Osteoblast (primary cell): Measurements from ENCODE around the gene RANBP3L. TPM values are rescaled to one million over a fixed set of nuclear protein-coding genes. Genes with fewer than 3 reads are reported as not detected.

Experiments
- DNase-seq: peaks from one replicate; pipeline ENCODE4 v3.0.0; 2011; ENCODE audit warnings: low spot score, mixed read lengths; ENCODE audit not compliant: insufficient read length; ENCODE audit errors: missing footprints
- H2AFZ ChIP-seq: 2 replicates; pipeline ENCODE4 v1.6.0; 2011; ENCODE audit warnings: mild to moderate bottlenecking, low read length
- H3K27ac ChIP-seq: 2 replicates; pipeline ENCODE4 v1.5.1; 2011; ENCODE audit warnings: mild to moderate bottlenecking, low read depth, low read length, moderate library complexity
- H3K27me3 ChIP-seq: 2 replicates; pipeline ENCODE4 v1.6.0; 2012; ENCODE audit warnings: mild to moderate bottlenecking, control low read depth, inconsistent platforms, low read length, moderate library complexity; ENCODE audit not compliant: insufficient read depth
- H3K36me3 ChIP-seq: 2 replicates; pipeline ENCODE4 v1.5.1; 2011; ENCODE audit warnings: mild to moderate bottlenecking, low read length, control low read depth, moderate library complexity; ENCODE audit not compliant: insufficient read depth
- H3K4me1 ChIP-seq: 2 replicates; pipeline ENCODE4 v1.5.1; 2011; ENCODE audit warnings: mild to moderate bottlenecking, low read length, control low read depth, moderate library complexity; ENCODE audit not compliant: insufficient read depth
- H3K4me2 ChIP-seq: 2 replicates; pipeline ENCODE4 v1.6.0; 2011; ENCODE audit warnings: mild to moderate bottlenecking, low read length; ENCODE audit not compliant: insufficient read depth
- H3K4me3 ChIP-seq: fragments of 200-600 bp; sonication (generic); 3 replicates; pipeline ENCODE4 v1.5.1; 2012; ENCODE audit warnings: mild to moderate bottlenecking, low read length, inconsistent platforms; ENCODE audit not compliant: insufficient read depth
- H3K79me2 ChIP-seq: 2 replicates; pipeline ENCODE4 v1.6.0; 2012; ENCODE audit warnings: mild to moderate bottlenecking, low read length, control low read depth, inconsistent platforms; ENCODE audit not compliant: insufficient read depth
- H3K9me3 ChIP-seq: 2 replicates; pipeline ENCODE4 v1.5.1; 2011; ENCODE audit warnings: low read depth, low read length, control low read depth
- H4K20me1 ChIP-seq: 2 replicates; pipeline ENCODE4 v1.6.0; 2012; ENCODE audit warnings: mild to moderate bottlenecking, low read length, control low read depth; ENCODE audit not compliant: insufficient read depth
- CTCF ChIP-seq: IDR thresholded peaks from 2 replicates; pipeline ENCODE4 v1.5.1; 2011; ENCODE audit warnings: mild to moderate bottlenecking, low read depth, low read length, moderate library complexity; ENCODE audit errors: extremely low read depth
- total RNA-seq: library from RNA; depleted of rRNA; stranded (reverse); fragments of >200 nt; gene quantifications from 2 replicates; pipeline ENCODE4 v1.2.3, GENCODE V29; 2012

The RANBP3L gene
- total RNA-seq, 1 donor = 1.8 TPM

GRCh38 chr5:36273809-36274526 is 27.7 kb downstream of the RANBP3L start:
- H3K4me3 ChIP-seq = no peak overlapping the region
- no peaks in the 10 kb centered on the region for H4K20me1 ChIP-seq
- H3K27me3 ChIP-seq = no peaks in the 10 kb centered on the region
- H3K4me1 ChIP-seq = peaks cover 12% of the 10 kb centered on the region
- no peaks in the 10 kb centered on the region for H3K36me3 ChIP-seq
- no peak overlapping the region for H3K4me2 ChIP-seq
- H3K79me2 ChIP-seq = no peaks in the 10 kb centered on the region
- no peak overlapping the region for H2AFZ ChIP-seq
- DNase-seq = no peak
- no peaks in the 10 kb centered on the region for H3K9me3 ChIP-seq
- TF ChIP-seq CTCF = no peak
- H3K27ac ChIP-seq = no peak overlapping the region

DNA sequence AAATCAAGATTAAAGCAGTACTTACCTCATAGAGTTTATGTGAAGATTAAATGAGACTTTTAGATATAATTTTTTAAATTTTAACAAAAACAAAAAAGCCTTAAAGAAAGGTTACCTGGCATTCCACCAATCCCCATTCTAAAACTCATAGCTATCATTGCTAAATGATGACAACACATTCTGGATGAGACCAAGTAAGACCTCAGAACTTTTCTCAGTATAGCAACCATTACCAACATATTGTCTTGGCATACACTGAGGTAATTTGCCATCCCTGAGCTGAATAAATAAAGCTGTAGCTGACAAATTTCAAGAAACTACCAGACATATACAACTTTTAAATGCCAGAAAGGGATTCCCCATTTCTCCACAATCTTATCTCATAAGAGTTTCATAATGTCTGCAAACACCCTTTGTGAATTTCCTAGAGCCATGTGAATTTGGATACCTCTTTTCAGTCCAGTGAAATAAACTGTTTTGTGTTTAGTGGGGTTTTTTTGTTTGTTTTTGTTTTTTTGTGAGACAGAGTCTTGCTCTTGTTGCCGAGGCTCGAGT is 29.5 kb downstream of the RANBP3L start:
- Histone ChIP-seq H3K36me3 (no peaks in the 10 kb centered on the region), H3K9me3 (no peaks in the 10 kb centered on the region), H3K27me3 (no peaks in the 10 kb centered on the region), H2AFZ (no peak overlapping the region), H3K27ac (no peak overlapping the region), H3K4me1 (peaks cover 4% of the 10 kb centered on the region), H3K79me2 (no peaks in the 10 kb centered on the region), H3K4me2 (no peak overlapping the region), H4K20me1 (no peaks in the 10 kb centered on the region), H3K4me3 (no peak overlapping the region)
- no peak for DNase-seq
- no peak for TF ChIP-seq CTCF

DNA sequence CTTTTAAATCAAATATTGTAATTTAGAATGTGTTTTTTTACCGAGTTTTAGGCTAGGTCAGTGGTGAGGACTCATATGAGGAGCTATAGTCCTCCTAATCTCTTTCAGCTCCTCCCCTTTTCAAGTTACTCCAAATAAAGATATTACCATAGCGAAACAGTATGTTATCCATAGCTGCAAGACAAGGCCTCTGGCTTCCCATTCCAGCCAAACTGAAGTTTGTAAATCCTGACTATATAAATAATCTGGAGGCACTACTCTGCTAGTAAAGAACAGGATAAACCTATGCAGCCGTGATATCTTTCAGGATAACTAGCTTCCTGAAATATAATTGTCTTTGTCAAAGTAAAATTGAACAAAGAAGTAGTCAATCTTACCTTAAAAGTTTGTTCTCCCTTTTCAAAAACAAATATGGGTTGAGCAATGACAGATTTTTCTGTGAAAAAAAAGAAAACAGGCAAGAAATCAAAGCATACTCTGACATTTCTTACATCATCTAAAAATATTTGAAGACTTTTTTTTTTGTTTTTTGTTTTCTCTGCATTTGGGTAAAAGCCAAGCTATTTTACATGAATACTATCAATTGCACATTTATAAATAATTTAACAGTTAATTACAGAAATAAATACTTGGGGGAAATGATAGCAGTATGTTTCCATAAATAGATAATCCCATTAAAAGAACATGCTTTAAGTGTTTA is 30.7 kb downstream of the RANBP3L start:
- peaks cover 4% of the 10 kb centered on the region for H3K4me1 ChIP-seq
- no peak for TF ChIP-seq CTCF
- no peak overlapping the region for H3K4me2 ChIP-seq
- no peak overlapping the region for H2AFZ ChIP-seq
- no peaks in the 10 kb centered on the region for H4K20me1 ChIP-seq
- no peaks in the 10 kb centered on the region for H3K36me3 ChIP-seq
- H3K9me3 ChIP-seq = no peaks in the 10 kb centered on the region
- DNase-seq = no peak
- H3K27me3 ChIP-seq = no peaks in the 10 kb centered on the region
- H3K27ac ChIP-seq = no peak overlapping the region
- no peaks in the 10 kb centered on the region for H3K79me2 ChIP-seq
- no peak overlapping the region for H3K4me3 ChIP-seq

DNA sequence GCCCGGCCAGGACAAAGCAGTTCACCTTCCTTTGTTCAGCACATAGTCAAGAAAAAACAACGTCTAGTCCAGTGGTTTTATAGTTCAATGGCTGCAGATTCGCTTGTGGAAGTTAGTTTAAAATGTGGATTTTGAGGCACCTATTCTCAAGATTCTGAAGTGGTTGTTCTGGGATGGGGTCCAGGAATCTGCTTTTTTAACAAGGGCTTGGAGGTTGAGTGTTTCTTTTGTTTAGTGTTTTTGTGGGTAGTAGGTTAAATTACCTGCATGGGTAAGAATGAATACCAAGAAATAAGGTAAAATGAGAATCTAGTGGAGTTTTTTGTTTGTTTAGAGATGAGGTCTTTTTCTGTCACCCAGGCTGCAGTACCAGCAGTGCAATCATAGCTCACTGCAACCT is 31.5 kb downstream of the RANBP3L start:
- H3K79me2 ChIP-seq = no peaks in the 10 kb centered on the region
- TF ChIP-seq CTCF = no peak
- H3K4me3 ChIP-seq = no peak overlapping the region
- H3K27me3 ChIP-seq = no peaks in the 10 kb centered on the region
- H3K36me3 ChIP-seq = no peaks in the 10 kb centered on the region
- no peaks in the 10 kb centered on the region for H4K20me1 ChIP-seq
- no peaks in the 10 kb centered on the region for H3K9me3 ChIP-seq
- no peak overlapping the region for H3K27ac ChIP-seq
- peaks cover 4% of the 10 kb centered on the region for H3K4me1 ChIP-seq
- H3K4me2 ChIP-seq = no peak overlapping the region
- H2AFZ ChIP-seq = no peak overlapping the region
- DNase-seq = no peak
